HG02852 (cell line): ENCODE data around the gene TIMP1.

Experiments used
- ATAC-seq: cut with Tn5 transposase; IDR thresholded peaks from one replicate; pipeline ENCODE4 v1.9.1; 2021; ENCODE audit warnings: mild to moderate bottlenecking, moderate library complexity; ENCODE audit not compliant: unreplicated experiment

Gene TIMP1

DNA sequence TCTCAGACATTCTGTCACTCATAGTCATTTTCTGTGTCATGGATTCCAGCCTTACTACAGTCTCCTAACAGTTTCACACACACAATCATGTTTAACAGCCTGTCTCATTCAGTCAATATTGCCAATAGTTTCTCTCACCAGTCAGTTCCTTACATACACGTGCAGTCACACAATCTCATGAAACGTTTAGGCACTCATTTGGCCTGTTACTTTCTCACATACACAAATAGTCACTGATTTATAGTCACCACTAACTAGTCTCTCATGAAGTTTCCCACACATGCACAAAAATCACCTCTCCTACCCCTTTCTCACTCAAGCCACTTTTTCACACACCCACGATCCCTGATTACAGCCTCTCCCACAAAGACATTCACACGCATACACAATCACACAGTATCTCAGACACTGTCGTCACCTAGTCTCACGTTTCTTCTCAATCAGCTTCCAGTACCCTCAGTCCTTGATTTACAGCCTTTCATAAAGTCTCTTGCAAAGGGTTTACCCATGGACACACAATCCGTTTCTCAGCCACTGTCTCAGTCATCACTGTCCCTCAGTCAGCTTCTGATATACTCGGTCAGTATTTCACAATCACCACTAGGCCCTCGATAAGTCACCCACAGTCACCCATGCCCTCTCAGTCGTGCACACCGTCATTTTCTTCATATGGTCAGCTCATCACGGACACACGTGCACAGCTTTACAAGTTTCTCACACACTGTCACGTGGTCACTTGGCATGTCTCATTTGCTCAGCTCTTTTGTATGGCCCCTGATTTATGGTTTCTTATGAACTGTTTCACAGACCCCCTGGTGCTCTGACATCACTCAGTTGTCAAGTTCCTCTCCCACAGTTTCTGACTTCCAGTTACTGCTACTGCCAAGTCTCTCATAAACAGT, 51.7 kb downstream of the TIMP1 start:
- ATAC-seq, result no peak

DNA sequence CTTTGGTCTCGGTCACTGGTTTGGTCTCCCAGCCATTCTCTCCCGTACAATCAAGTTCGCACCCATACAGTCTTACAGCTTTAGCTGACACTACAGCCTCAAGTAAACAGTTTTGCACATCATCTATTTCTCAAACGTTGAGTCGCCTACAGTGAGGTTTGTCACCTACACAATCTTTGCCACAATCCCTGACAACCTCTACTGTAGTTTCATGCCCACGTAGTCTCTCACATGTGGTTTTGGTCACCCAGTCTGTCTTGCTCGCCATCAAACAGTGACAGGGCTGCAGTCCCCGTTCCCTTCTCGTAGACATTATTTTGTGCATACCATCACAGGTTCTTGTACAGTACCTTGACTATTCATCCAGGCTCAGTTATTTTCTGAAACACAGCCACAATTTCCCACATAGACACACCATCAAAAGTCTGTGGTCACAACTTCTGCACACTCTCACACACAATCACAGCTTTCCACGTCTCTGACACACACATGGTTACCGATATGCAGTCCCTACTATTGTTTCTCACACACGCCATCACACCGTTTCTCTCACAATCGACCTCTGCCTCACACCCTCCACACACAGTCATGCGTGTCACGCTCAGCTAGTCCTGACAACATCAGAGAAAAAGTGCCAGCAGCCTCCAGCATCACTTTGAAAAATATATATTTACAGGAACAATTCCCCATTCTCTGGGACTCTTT, 52.8 kb downstream of the TIMP1 start:
- ATAC-seq, result no peak
